HG03378 (cell line): Measurements from ENCODE around the gene XPR1.

Source experiments
- ATAC-seq: cut with Tn5 transposase; IDR thresholded peaks from one replicate; pipeline ENCODE4 v1.9.1; 2021; ENCODE audit warnings: mild to moderate bottlenecking, moderate library complexity; ENCODE audit not compliant: unreplicated experiment

XPR1 gene

DNA sequence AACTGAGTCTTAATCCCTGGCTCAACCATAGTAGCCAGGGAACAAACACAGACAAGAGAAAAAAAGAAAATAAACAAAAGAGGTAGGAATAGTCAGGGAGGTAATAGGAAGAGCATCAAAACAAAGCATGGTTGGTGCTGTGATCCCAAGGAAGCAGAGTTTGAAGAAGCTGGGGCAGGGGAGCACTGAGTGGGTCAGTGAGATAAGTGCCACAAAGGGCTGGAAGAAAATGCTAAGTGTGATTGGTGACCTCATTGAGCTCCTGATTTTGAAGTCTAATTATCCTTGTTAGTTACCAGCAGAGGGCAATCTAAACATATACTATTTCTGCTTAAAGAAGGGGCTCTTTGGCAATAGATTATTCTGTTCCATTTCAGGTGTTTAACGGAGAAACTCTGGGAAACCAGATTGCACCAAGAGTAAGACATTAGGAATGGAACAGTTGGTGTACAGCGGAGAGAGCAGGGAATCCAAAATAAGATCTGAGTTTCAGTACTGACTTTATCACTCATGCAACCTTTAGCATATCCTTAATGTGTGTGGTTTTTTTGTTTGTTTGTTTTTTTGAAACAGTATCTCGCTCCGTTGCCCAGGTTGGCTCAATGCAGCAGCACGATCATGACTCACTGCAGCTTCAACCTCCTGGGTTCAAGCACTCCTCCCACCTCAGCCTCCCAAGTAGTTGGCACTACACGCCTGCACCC lies 250.1 kb downstream of the XPR1 start:
- ATAC-seq: peak; percentile 76

DNA sequence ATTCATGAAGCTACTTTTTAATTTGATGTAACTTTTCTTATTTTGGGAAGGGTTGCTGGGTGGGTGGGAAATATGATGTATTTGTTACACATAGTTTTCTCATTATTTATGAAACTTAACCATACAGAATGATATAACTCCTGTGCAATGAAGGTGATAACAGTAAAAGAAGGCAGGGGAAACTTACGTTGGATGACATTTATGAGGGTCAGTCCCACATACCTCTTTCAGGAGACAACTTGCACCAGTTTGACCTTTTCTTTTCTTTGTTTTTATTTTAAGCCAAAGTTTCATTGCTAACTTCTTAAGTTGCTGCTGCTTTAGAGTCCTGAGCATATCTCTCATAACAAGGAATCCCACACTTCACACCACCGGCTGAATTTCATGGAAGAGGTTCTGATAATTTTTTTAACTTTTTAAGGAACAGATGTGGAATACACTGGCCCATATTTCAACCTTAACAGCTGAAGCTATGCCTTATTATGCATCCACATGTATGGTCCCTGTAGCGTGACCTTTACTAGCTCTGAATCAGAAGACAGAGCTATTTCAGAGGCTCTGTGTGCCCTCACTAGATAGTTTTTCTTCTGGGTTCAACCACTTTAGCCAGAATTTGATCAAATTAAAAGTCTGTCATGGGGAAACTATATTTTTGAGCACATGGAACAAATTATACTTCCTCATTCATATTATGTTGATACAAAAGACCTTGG lies 252.9 kb downstream of the XPR1 start:
- no peak for ATAC-seq

DNA sequence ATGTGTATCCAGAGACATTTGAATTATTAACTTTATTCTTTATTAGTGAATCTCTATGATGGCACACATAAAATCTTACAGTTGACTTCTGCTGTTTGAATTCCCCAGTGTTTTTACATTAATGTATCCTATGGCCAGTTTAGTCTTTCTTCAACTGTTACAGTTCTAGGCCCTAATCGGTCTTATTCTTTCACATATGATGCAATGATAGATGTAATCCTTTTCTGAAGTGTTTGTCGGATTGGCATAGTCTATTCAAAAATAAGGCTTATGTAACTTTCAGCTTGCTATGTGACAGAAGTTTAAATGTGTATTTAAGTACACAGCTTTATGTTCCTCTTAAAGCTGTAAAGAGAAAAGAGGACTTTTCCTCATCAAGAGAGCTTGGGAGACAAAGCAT lies 254.5 kb downstream of the XPR1 start:
- no peak for ATAC-seq

DNA sequence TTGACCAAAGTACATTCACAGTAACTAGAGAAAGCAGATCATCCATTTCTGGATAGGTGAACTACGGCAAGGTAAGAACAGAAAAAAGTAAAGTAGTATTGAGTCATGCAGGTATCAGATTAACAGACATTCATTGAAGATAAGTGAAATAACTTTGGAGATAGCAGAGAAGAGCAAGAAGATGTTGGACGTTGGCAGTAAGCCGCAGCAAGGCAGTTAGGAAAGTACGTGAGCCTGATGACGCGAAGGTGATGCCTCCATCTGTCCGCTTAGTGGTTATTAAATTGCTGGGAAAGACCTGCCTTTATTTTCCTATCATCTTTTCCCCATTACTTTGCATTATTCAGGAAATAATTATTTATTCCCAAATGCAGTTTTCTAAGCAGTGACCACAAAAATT lies 256.0 kb downstream of the XPR1 start:
- ATAC-seq: no peak

GRCh38 chr1:180888870-180889269 lies 257.0 kb downstream of the XPR1 start:
- ATAC-seq: peak; percentile 73

GRCh38 chr1:180889325-180889724 lies 257.5 kb downstream of the XPR1 start:
- no peak for ATAC-seq

GRCh38 chr1:180892272-180892671 lies 260.4 kb downstream of the XPR1 start:
- ATAC-seq: no peak

GRCh38 chr1:180892675-180893074 lies 260.9 kb downstream of the XPR1 start:
- no peak for ATAC-seq

- ATAC-seq: no peak
Measured at GRCh38 chr1:180893614-180894013, 261.8 kb downstream of the XPR1 start.

GRCh38 chr1:180896161-180896560 lies 264.3 kb downstream of the XPR1 start:
- ATAC-seq: no peak

GRCh38 chr1:180898441-180899219 lies 266.8 kb downstream of the XPR1 start:
- ATAC-seq: no peak

DNA sequence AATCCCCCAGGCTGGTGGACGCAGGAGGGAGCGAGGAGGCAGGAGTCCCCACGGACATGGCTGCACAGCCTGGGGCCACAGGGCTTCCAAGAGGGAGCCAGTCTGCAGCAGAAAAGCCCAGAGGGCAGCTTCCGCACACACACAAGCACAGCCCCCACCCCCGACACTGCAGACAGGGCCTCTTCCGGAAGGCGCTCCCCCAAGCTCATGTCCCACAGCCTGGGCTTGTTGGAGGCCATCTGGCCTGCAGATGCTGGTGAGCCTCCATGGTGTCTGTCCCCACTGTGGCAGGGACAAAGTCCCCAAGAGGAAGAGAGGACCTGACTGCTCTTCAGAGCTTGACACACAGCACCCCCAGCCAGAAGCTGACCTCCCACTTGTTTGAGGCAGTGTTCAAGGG lies 267.4 kb downstream of the XPR1 start:
- no peak for ATAC-seq

GRCh38 chr1:180901076-180901990 lies 269.5 kb downstream of the XPR1 start:
- ATAC-seq: no peak

DNA sequence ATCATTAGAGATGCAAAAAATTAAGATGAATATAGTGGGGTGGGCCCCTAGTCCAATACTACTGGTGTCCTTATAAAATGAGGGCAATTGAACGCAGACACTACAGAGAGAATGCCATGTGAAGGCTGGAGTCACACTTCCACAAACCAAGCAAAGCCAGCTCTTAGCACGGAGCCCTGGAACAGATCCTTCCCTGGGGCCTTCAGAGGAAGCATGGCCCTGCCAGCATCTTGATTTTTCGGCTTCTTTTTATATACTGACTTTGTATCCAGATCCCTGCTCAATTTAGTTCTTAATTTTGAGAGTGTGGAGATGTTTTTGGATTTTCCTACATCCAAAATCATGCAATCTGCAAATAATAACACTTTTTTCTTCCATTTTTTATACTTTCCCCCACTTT lies 270.7 kb downstream of the XPR1 start:
- ATAC-seq: no peak

GRCh38 chr1:180905927-180906326 lies 274.1 kb downstream of the XPR1 start:
- ATAC-seq: no peak

DNA sequence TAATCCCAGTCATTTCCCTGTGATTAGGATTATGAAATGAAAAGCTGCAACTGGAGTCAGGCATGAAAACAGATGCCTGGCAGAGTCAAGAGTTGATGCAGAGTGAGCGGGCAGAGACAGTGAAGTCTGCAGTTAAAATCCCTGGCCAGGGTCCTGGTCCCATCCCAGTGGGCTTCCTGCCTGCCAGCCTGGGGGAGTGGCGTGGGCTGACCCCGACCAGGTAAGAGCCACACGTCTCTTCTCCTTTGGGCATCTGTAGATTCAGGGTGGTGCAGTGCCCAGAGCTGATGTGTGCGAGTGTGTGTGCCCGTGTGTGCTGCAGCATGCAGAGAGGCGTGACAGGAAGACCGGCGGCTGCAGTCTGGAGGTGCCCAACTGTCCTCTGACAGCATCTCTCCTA lies 274.7 kb downstream of the XPR1 start:
- ATAC-seq: no peak

GRCh38 chr1:180907313-180908055 lies 275.7 kb downstream of the XPR1 start:
- ATAC-seq: no peak

DNA sequence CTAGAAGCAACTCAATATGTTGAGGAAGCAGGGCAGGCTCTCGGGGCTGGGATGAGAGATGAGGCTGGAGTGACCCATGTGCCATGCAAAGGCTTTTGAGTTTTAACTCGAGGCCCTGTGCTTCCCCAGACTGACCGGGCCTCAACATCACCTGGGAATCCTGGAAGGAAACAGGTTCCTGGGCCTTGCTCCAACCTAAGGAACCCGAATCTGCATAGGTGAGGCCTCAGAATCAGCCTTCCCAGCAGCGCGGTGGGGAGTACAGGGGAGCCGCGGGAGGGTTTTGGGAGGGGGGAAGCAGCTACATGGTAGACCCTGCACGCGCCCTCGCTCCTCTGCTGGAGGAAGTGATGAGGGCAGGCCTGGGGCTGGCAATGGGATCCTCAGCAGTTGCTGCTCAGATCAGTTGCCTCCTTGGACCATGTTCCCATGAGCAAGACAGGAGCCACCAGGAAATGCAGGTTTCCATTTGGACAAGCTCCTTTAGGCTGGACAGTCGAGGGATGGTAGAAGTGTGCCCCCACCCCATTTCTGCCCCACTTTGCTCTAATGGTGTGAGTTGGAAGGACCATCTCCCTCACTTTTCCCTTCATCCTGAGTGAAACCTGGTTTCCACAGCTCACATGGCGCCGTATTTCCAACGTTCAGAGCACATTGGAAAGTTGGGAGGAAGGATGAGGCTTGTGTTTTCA lies 276.4 kb downstream of the XPR1 start:
- no peak for ATAC-seq

- ATAC-seq: peak; percentile 33
Measured at GRCh38 chr1:180909005-180909414, 277.2 kb downstream of the XPR1 start.
